ENCODE measurements around the gene ACTR1B. TPM values are rescaled to one million over a fixed set of nuclear protein-coding genes. Genes with fewer than 3 reads are reported as not detected.
A peak's percentile ranks its signal among the peaks of the same experiment; 100 is the strongest.

ACTR1B gene
- polyA plus RNA-seq, 1 of the 3 experiments (the other 2 are of a cell fraction), result 51.5 TPM

- TF ChIP-seq ZBTB33 (IDR thresholded peaks at IDR 0.05; ENCODE audit: borderline replicate concordance, low read depth), result no peak
- 0 out of 2 replicates have a peak, but pooled peaks have one; percentile 44 for TF ChIP-seq SIN3A (IDR thresholded peaks at IDR 0.05; ENCODE audit: borderline replicate concordance, low read depth, low read length)
- no peak for TF ChIP-seq USF1 (IDR thresholded peaks at IDR 0.05; ENCODE audit: borderline replicate concordance, low read depth)
- no peak for TF ChIP-seq MAX (IDR thresholded peaks at IDR 0.05; ENCODE audit: low read depth)
- no peak for TF ChIP-seq IRF3 (IDR thresholded peaks at IDR 0.05; ENCODE audit: low read depth, low read length)
- no peak for TF ChIP-seq EZH2phosphoT487 (IDR thresholded peaks at IDR 0.05; ENCODE audit: borderline replicate concordance, low read depth)
- no peak for TF ChIP-seq TAF1 (IDR thresholded peaks at IDR 0.05; ENCODE audit: borderline replicate concordance, low read depth, low read length)
- TF ChIP-seq NFIC (IDR thresholded peaks at IDR 0.05; ENCODE audit: borderline replicate concordance), result no peak
Measured at GRCh38 chr2:97697252-97698235, 33.7 kb upstream of the ACTR1B start (continued).

- no peak for TF ChIP-seq GABPA (IDR thresholded peaks at IDR 0.05; ENCODE audit: low read depth)
- TF ChIP-seq NRF1 (IDR thresholded peaks at IDR 0.05; ENCODE audit: low read depth, low read length), result no peak
- TF ChIP-seq FOXJ3 (CRISPR knock-in tag; IDR thresholded peaks at IDR 0.05), result no peak
- TF ChIP-seq SIN3A (IDR thresholded peaks at IDR 0.05; ENCODE audit: borderline replicate concordance, low read depth, low read length), result no peak
- TF ChIP-seq NFIC (IDR thresholded peaks at IDR 0.05; ENCODE audit: borderline replicate concordance), result no peak
- TF ChIP-seq CHD2 (IDR thresholded peaks at IDR 0.05; ENCODE audit: low read length, partially characterized antibody), result no peak
- no peak for TF ChIP-seq CTCF (IDR thresholded peaks at IDR 0.05)
- no peaks in the 10 kb centered on the region; a peak in 1 of 4 replicates for H3K4me1 ChIP-seq (ENCODE audit: control insufficient read depth in 1 of 2, insufficient read depth in 2 of 2, low read depth in 1 of 2, low read length in 1 of 2)
- H2AFZ ChIP-seq (ENCODE audit: low read depth), result no peak overlapping the region
- H3K27ac ChIP-seq (ENCODE audit: low read depth in 2 of 2, low read length in 1 of 2), result no peak overlapping the region
- no peaks in the 10 kb centered on the region for H3F3A ChIP-seq (replicated peaks; ENCODE audit: insufficient read depth)
- 74% methylated on average over 5 of the region's 5 CpGs for WGBS (ENCODE audit: low lambda C conversion rate)
- H4K20me1 ChIP-seq (ENCODE audit: insufficient read depth), result no peaks in the 10 kb centered on the region
- H3K9ac ChIP-seq, result no peak overlapping the region
- H3K9me3 ChIP-seq, result no peaks in the 10 kb centered on the region
- H3K79me2 ChIP-seq (ENCODE audit: insufficient read depth), result no peaks in the 10 kb centered on the region
- CTCF ChIA-PET, result interaction anchor here (5.1 to 6.4 kb wide), 5 partner anchors 11 to 691 kb away, joined by 40 to 163 read pairs (median 88); partner anchors contain the start of genes ACTR1B, ANKRD36B and ZAP70
- no peaks in the 10 kb centered on the region for H3K27me3 ChIP-seq (ENCODE audit: insufficient read depth)
- no peaks in the 10 kb centered on the region for H3K9me2 ChIP-seq
- POLR2A ChIA-PET, result interaction anchor here (2.8 kb wide), 1 partner anchor 105 kb away, joined by 10 read pairs; no protein-coding TSS in a partner anchor
- no peaks in the 10 kb centered on the region for H3K36me3 ChIP-seq (replicated peaks in 1 of 2; ENCODE audit: control insufficient read depth in 1 of 2, insufficient read depth in 2 of 2, low read length in 1 of 2)
- H3K4me3 ChIP-seq (ENCODE audit: low read depth in 2 of 2, low read length in 1 of 2), result no peak overlapping the region
- no peak overlapping the region for H3K4me2 ChIP-seq
- no peak for DNase-seq
Measured at GRCh38 chr2:97695744-97696143, 31.9 kb upstream of the ACTR1B start.
